HCT116 (cell line): Measurements from ENCODE around the gene OPN1MW3. TPM values are rescaled to one million over a fixed set of nuclear protein-coding genes. Genes with fewer than 3 reads are reported as not detected.
A peak's percentile ranks its signal among the peaks of the same experiment; 100 is the strongest.
"Not testable (repeated sequence)": the region's sequence is repeated elsewhere in the genome, so short reads cannot be mapped to it uniquely, and the experiment has no call there.

Source experiments
- ATAC-seq: fragments of 200-7000 bp; cut with Tn5 transposase; 2 replicates; pipeline ENCODE4 v1.9.1; 2020; ENCODE audit warnings: mild to moderate bottlenecking, moderate library complexity
- BruUV-seq: library from RNA; stranded (reverse); fragments of 400-500 nt; replicated peaks from 2 replicates; lab custom pipeline; 2021; lab: Mats Ljungman, UMichigan
- CTCF ChIA-PET: fragments of 300-600 bp; sonication (Branson Sonifier 250); formaldehyde crosslinking; loops from one replicate; lab custom pipeline; 2021; ENCODE audit warnings: antibody characterized with exemption; lab: Charles Lee
- POLR2A ChIA-PET: fragments of 300-600, 350-600 bp; sonication (Branson Sonifier 250); formaldehyde crosslinking; loops from one replicate; lab custom pipeline; 2021; ENCODE audit warnings: antibody characterized with exemption; lab: Charles Lee
- RAD21 ChIA-PET, 2 experiments: fragments of 300-600 bp; sonication (Branson Sonifier 250); formaldehyde crosslinking; loops; one replicate each; lab custom pipeline; 2023; ENCODE audit warnings: low total read pairs in 2 of 2; ENCODE audit not compliant: uncharacterized antibody in 2 of 2, unreplicated experiment in 2 of 2, low non-redundant PET in 1 of 2; lab: Charles Lee
- DNase-seq: peaks from one replicate; pipeline ENCODE4 v3.0.0-alpha.2; 2010; ENCODE audit warnings: low read depth, low spot score
- H2AFZ ChIP-seq: fragments of 200-600 bp; shearing (Covaris generic), sonication (generic); 2 replicates; pipeline ENCODE4 v1.6.1; 2017; ENCODE audit warnings: low read depth, mixed run types, mixed read lengths, antibody characterized with exemption, low read length; ENCODE audit not compliant: poor library complexity, severe bottlenecking
- H3K27ac ChIP-seq: 2 replicates; pipeline ENCODE4 v1.5.1; 2012; ENCODE audit warnings: low read depth, low read length
- H3K27me3 ChIP-seq: fragments of 200-600 bp; sonication (generic); 2 replicates; pipeline ENCODE4 v1.6.1; 2016; ENCODE audit warnings: mixed run types, low read length, mixed read lengths; ENCODE audit not compliant: insufficient read depth
- H3K36me3 ChIP-seq, 2 experiments: fragments of 200-500 bp in 1 of 2; fragments of 200-600 bp in 1 of 2; sonication (Bioruptor generic) in 1 of 2; sonication (generic) in 1 of 2; 2 replicates each; pipeline versions ENCODE4 v1.5.1 to v1.6.1; 2014 to 2016; ENCODE audit warnings: low read length in 2 of 2, inconsistent platforms in 1 of 2, mixed read lengths in 1 of 2, mixed run types in 1 of 2; ENCODE audit not compliant: insufficient read depth in 2 of 2, control insufficient read depth in 1 of 2
- H3K4me1 ChIP-seq, 2 experiments: fragments of 200-600 bp in 1 of 2; sonication (generic) in 1 of 2; 2 replicates each; pipeline versions ENCODE4 v1.5.1 to v1.6.1; 2012 to 2017; ENCODE audit warnings: low read length in 2 of 2, inconsistent platforms in 1 of 2, mild to moderate bottlenecking in 1 of 2, mixed read lengths in 1 of 2, mixed run types in 1 of 2, moderate library complexity in 1 of 2; ENCODE audit not compliant: insufficient read depth in 2 of 2, control insufficient read depth in 1 of 2
- H3K4me2 ChIP-seq: fragments of 200-600 bp; sonication (generic); 2 replicates; pipeline ENCODE4 v1.6.1; 2017; ENCODE audit warnings: mixed run types, low read length, mixed read lengths
- H3K4me3 ChIP-seq, 2 experiments: fragments of 200-600 bp in 1 of 2; sonication (generic) in 1 of 2; replicated peaks in 1 of 2; 2 replicates each; pipeline ENCODE4 v1.5.1; 2011 to 2016; ENCODE audit warnings: low read length in 2 of 2, control low read depth in 1 of 2, low read depth in 1 of 2, mild to moderate bottlenecking in 1 of 2, mixed read lengths in 1 of 2, mixed run types in 1 of 2
- H3K79me2 ChIP-seq: fragments of 200-600 bp; sonication (generic); 2 replicates; pipeline ENCODE4 v1.6.1; 2017; ENCODE audit warnings: mild to moderate bottlenecking, mixed run types, low read length, moderate library complexity, mixed read lengths; ENCODE audit not compliant: insufficient read depth
- H3K9ac ChIP-seq: fragments of 200-600 bp; sonication (generic); 2 replicates; pipeline ENCODE4 v1.6.1; 2016; ENCODE audit warnings: low read length, mixed read lengths
- H3K9me2 ChIP-seq: fragments of 200-600 bp; sonication (generic), shearing (Covaris generic); 2 replicates; pipeline ENCODE4 v1.6.1; 2017; ENCODE audit warnings: mixed run types, mild to moderate bottlenecking, moderate library complexity; ENCODE audit not compliant: insufficient read depth
- H3K9me3 ChIP-seq, 2 experiments: fragments of 200-500 bp in 1 of 2; fragments of 200-600 bp in 1 of 2; sonication (Bioruptor generic) in 1 of 2; sonication (generic) in 1 of 2; 2 replicates each; pipeline ENCODE4 v1.6.1; 2014 to 2017; ENCODE audit warnings: low read length in 2 of 2, mixed read lengths in 2 of 2, inconsistent platforms in 1 of 2, low read depth in 1 of 2, mild to moderate bottlenecking in 1 of 2, mixed run types in 1 of 2, moderate library complexity in 1 of 2; ENCODE audit not compliant: control insufficient read depth in 1 of 2, insufficient read depth in 1 of 2
- H4K20me1 ChIP-seq: fragments of 200-600 bp; sonication (generic), shearing (Covaris generic); 2 replicates; pipeline ENCODE4 v1.6.1; 2017; ENCODE audit warnings: mixed run types, mild to moderate bottlenecking, moderate library complexity; ENCODE audit not compliant: insufficient read depth
- intact Hi-C: fragments of 100-400 bp; cut with micrococcal nuclease; formaldehyde crosslinking; loops from 2 replicates; pipeline ENCODE4 v1.10.0; 2022
- total RNA-seq: library from RNA; stranded (reverse); gene quantifications from one replicate; pipeline ENCODE4 v1.2.1, GENCODE V29; 2021; ENCODE audit not compliant: unreplicated experiment

Gene OPN1MW3
- total RNA-seq, 1 experiment from 2014 or later: not detected

DNA sequence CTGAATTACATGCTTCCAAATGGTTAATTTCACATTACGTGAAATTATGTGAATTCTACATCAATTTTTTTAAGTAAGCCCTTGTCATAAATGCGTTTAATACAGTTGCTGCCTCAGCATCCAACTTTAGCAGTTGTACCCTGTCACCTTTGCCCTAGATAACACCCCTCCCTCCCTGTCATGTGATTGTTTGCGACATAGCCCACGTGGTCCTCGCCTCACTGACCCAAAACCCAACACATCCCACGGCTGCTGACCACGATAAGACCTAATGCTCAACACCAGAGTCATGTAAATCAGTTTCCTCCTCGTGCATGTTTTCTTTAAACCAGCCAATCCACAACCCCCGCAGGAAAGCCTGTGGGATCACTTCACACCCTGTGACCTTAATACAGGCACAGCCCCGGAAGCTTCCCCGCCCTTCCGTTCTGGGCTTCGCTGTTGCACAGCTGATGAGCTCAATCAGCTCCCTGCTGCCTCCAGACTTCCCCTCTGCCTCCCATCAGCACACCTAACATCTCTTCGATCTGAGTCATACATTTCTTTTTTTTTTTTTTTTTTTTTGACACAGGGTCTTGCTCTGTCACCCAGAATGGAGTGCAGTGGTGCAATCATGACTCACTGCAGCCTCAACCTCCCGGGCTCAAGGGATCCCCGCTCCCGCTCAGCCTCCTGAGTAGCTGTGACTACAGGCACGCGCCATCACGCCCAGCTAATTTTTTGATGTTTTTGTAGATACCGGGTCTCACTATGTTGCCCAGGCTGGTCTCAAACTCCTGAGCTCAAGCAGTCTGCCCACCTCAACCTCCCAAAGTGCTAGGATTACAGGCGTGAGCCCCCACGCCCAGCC, 27.3 kb downstream of the OPN1MW3 start:
- H3K9ac ChIP-seq, RAD21 ChIA-PET, H3K4me3 ChIP-seq, H3K4me2 ChIP-seq, H3K4me1 ChIP-seq, H3K36me3 ChIP-seq, intact Hi-C loops, H3K9me3 ChIP-seq, H3K9me2 ChIP-seq, H3K27ac ChIP-seq, H4K20me1 ChIP-seq, DNase-seq, BruUV-seq, POLR2A ChIA-PET, H3K79me2 ChIP-seq, H3K27me3 ChIP-seq, H2AFZ ChIP-seq, CTCF ChIA-PET: not testable (repeated sequence)
- ATAC-seq: peak; percentile 91

DNA sequence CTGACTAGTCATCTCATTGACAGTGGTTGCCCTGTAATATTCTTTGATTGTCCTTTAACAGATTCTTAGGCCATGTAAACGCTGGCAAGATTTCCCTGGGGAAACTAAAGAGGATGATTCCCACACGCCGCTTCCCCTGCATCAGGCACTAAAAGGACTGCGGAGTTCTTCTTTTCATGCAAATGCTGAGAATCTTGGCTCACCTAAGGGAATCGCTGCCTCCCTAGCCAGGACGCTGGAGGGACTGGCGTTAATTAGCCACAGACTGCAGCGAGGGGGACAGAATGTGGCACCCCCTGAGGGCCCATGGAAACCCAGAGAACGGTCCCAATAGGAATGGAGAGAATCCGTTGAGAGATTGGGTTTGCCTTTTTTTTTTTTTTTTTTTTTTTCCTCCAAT, 29.0 kb downstream of the OPN1MW3 start:
- ATAC-seq, H4K20me1 ChIP-seq: not testable (repeated sequence)

More for the DNA sequence above, 29.0 kb downstream of the OPN1MW3 start:
- RAD21 ChIA-PET, H3K4me1 ChIP-seq, intact Hi-C loops, DNase-seq, H3K4me2 ChIP-seq, H2AFZ ChIP-seq, H3K36me3 ChIP-seq, H3K4me3 ChIP-seq, H3K9ac ChIP-seq, H3K27ac ChIP-seq, H3K9me3 ChIP-seq, BruUV-seq, H3K79me2 ChIP-seq, H3K27me3 ChIP-seq, POLR2A ChIA-PET, H3K9me2 ChIP-seq, CTCF ChIA-PET: not testable (repeated sequence)
